ENCODE results near the gene ATRNL1. TPM values are rescaled to one million over a fixed set of nuclear protein-coding genes. Genes with fewer than 3 reads are reported as not detected.

The ATRNL1 gene
- total RNA-seq, 2 donors from 2014 or later, result 0.37 to 2.9 TPM

DNA sequence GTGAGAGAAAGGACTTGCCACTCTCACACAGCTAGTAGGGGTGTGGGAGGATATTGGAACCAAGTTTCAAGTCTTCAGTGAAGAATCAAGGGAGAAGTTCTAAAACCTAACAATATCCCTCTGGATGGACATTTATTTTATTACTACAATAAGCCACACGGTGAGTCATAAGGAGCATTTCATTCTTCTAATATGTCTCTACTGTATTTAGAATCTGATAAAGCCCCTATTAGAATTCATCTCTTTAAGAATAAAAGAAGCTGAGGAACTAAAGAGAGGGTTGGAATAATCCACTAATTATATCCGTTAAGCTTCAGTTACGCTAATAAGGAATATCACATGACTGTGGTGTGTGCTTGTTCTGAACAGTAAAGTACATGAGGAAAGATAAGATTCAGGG, 40.9 kb upstream of the ATRNL1 start:
- Histone ChIP-seq H3K9ac (ENCODE audit: low read depth in 2 of 2, low read length in 2 of 2) (no peak overlapping the region), H3K4me3 (no peak overlapping the region), H3K9me3 (no peaks in the 10 kb centered on the region), H3K27me3 (no peaks in the 10 kb centered on the region), H3K27ac (no peak overlapping the region), H3K36me3 (no peaks in the 10 kb centered on the region), H3K4me1 (no peaks in the 10 kb centered on the region)
- intact Hi-C loops (cut with DNase I), result no loop called here
- DNase-seq, result no peak
- no peak for TF ChIP-seq CTCF (IDR thresholded peaks at IDR 0.05)

- H3K9ac ChIP-seq (ENCODE audit: low read depth in 2 of 2, low read length in 2 of 2), result no peak overlapping the region
- H3K36me3 ChIP-seq, result no peaks in the 10 kb centered on the region
- no peak overlapping the region for H3K27ac ChIP-seq
- no peaks in the 10 kb centered on the region for H3K27me3 ChIP-seq
- H3K9me3 ChIP-seq, result no peaks in the 10 kb centered on the region
- no peaks in the 10 kb centered on the region for H3K4me1 ChIP-seq
- DNase-seq, result no peak
- intact Hi-C loops (cut with DNase I), result no loop called here
- no peak overlapping the region for H3K4me3 ChIP-seq
- TF ChIP-seq CTCF (IDR thresholded peaks at IDR 0.05), result no peak
Observed at GRCh38 chr10:115052728-115053127, 40.4 kb upstream of the ATRNL1 start.

GRCh38 chr10:115056186-115056585, 37.0 kb upstream of the ATRNL1 start:
- H3K27me3 ChIP-seq, result no peaks in the 10 kb centered on the region
- H3K9me3 ChIP-seq, result no peaks in the 10 kb centered on the region
- H3K36me3 ChIP-seq, result no peaks in the 10 kb centered on the region
- no peak overlapping the region for H3K9ac ChIP-seq (ENCODE audit: low read depth in 2 of 2, low read length in 2 of 2)
- no peak for TF ChIP-seq CTCF (IDR thresholded peaks at IDR 0.05)
- no peak overlapping the region for H3K27ac ChIP-seq
- DNase-seq, result no peak
- intact Hi-C loops (cut with DNase I), result no loop called here
- H3K4me3 ChIP-seq, result no peak overlapping the region
- H3K4me1 ChIP-seq, result no peaks in the 10 kb centered on the region

- Histone ChIP-seq H3K27me3 (no peaks in the 10 kb centered on the region), H3K36me3 (no peaks in the 10 kb centered on the region), H3K9me3 (no peaks in the 10 kb centered on the region), H3K27ac (no peak overlapping the region), H3K9ac (ENCODE audit: low read depth in 2 of 2, low read length in 2 of 2) (no peak overlapping the region), H3K4me3 (no peak overlapping the region), H3K4me1 (no peaks in the 10 kb centered on the region)
- intact Hi-C loops (cut with DNase I), result no loop called here
- DNase-seq, result no peak
- TF ChIP-seq CTCF (IDR thresholded peaks at IDR 0.05), result no peak
Observed at GRCh38 chr10:115059301-115059898, 33.8 kb upstream of the ATRNL1 start.

DNA sequence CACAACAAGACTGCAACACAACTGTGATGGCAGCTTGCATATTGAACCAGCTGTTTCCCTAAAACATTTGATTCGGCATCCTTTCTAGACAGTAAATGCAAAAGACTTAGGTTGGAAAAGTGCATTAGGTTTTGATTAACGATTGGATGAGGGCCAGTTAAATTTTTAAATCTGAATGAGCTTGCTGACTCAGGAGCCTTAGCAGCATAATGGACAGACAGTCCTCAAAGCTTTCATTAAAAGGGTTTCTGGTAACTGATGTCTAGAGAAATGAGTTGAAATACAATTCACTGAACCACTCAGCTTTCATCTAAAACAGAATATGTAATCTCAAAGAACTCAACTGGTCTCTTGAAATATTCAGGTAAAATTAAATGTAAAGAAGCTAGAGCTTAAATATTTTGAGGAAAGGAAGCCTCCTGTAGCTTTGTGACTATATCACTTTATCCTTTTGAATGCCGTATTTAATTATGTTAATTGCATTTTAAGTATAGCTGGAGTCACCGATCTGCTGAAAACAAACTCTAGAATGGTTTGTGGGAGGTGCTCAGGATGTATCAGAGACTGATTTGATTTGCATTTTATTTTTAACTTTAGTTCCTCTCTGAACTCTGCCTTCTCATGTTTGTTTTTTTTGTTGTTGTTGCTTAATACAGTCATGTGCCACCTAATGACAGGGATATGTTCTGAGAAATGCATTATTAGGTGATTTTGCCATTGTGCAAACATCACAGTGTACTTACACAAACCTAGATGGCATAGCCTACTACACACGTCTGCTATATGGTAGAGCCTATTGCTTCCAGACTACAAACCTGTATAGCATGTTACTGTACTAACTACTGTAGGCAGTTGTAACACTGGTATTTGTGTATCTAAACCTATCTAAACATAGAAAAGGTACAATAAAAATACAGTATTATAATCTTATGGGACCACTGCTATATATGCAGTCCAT, 29.2 kb upstream of the ATRNL1 start:
- Histone ChIP-seq H3K9ac (ENCODE audit: low read depth in 2 of 2, low read length in 2 of 2) (no peak overlapping the region), H3K27ac (no peak overlapping the region), H3K36me3 (no peaks in the 10 kb centered on the region), H3K4me3 (no peak overlapping the region), H3K9me3 (no peaks in the 10 kb centered on the region), H3K27me3 (no peaks in the 10 kb centered on the region), H3K4me1 (no peaks in the 10 kb centered on the region)
- no peak for TF ChIP-seq CTCF (IDR thresholded peaks at IDR 0.05)
- DNase-seq, result no peak
- intact Hi-C loops (cut with DNase I), result no loop called here

All from colonic mucosa (tissue), 4 donors.